Measurements from ENCODE around the gene HBQ1.
"Not testable (repeated sequence)": the region's sequence is repeated elsewhere in the genome, so short reads cannot be mapped to it uniquely, and the experiment has no call there.

The HBQ1 gene

GRCh38 chr16:162271-162991 is 17.8 kb upstream of the HBQ1 start:
- Histone ChIP-seq H3K27ac (ENCODE audit: low read depth, low read length) (no peak overlapping the region), H3K27me3 (ENCODE audit: control insufficient read depth, insufficient read depth, low read length) (peaks cover 50% of the 10 kb centered on the region), H3K36me3 (ENCODE audit: control insufficient read depth, insufficient read depth, low read length) (no peaks in the 10 kb centered on the region), H3K9ac (ENCODE audit: low read depth, low read length) (no peak overlapping the region), H3K4me3 (ENCODE audit: low read depth, low read length) (no peak overlapping the region), H3K9me3 (ENCODE audit: control insufficient read depth, insufficient read depth, low read length) (no peaks in the 10 kb centered on the region), H3K4me1 (ENCODE audit: control insufficient read depth, insufficient read depth, low read length) (peaks cover 11% of the 10 kb centered on the region)

- not testable (repeated sequence) for H3K9ac ChIP-seq (ENCODE audit: low read depth, low read length); H3K27ac ChIP-seq (ENCODE audit: low read depth, low read length); H3K9me3 ChIP-seq (ENCODE audit: control insufficient read depth, insufficient read depth, low read length); H3K36me3 ChIP-seq (ENCODE audit: control insufficient read depth, insufficient read depth, low read length); H3K4me3 ChIP-seq (ENCODE audit: low read depth, low read length)
- H3K27me3 ChIP-seq (ENCODE audit: control insufficient read depth, insufficient read depth, low read length) = peaks cover 57% of the 10 kb centered on the region
- H3K4me1 ChIP-seq (ENCODE audit: control insufficient read depth, insufficient read depth, low read length) = peaks cover 11% of the 10 kb centered on the region
Measured at GRCh38 chr16:163139-163538, 17.1 kb upstream of the HBQ1 start.

GRCh38 chr16:163696-164095 is 16.6 kb upstream of the HBQ1 start:
- H3K9me3 ChIP-seq (ENCODE audit: control insufficient read depth, insufficient read depth, low read length); H3K27ac ChIP-seq (ENCODE audit: low read depth, low read length); H3K36me3 ChIP-seq (ENCODE audit: control insufficient read depth, insufficient read depth, low read length); H3K4me3 ChIP-seq (ENCODE audit: low read depth, low read length); H3K9ac ChIP-seq (ENCODE audit: low read depth, low read length): not testable (repeated sequence)
- Histone ChIP-seq H3K27me3 (ENCODE audit: control insufficient read depth, insufficient read depth, low read length) (peaks cover 60% of the 10 kb centered on the region), H3K4me1 (ENCODE audit: control insufficient read depth, insufficient read depth, low read length) (peaks cover 11% of the 10 kb centered on the region)

GRCh38 chr16:164134-164823 is 16.0 kb upstream of the HBQ1 start:
- peaks cover 62% of the 10 kb centered on the region for H3K27me3 ChIP-seq (ENCODE audit: control insufficient read depth, insufficient read depth, low read length)
- H3K4me3 ChIP-seq (ENCODE audit: low read depth, low read length); H3K27ac ChIP-seq (ENCODE audit: low read depth, low read length); H3K9me3 ChIP-seq (ENCODE audit: control insufficient read depth, insufficient read depth, low read length); H3K36me3 ChIP-seq (ENCODE audit: control insufficient read depth, insufficient read depth, low read length); H3K9ac ChIP-seq (ENCODE audit: low read depth, low read length): not testable (repeated sequence)
- H3K4me1 ChIP-seq (ENCODE audit: control insufficient read depth, insufficient read depth, low read length) = peaks cover 11% of the 10 kb centered on the region

GRCh38 chr16:164827-165538 is 15.3 kb upstream of the HBQ1 start:
- Histone ChIP-seq H3K9me3 (ENCODE audit: control insufficient read depth, insufficient read depth, low read length) (no peaks in the 10 kb centered on the region), H3K27me3 (ENCODE audit: control insufficient read depth, insufficient read depth, low read length) (peaks cover 64% of the 10 kb centered on the region), H3K9ac (ENCODE audit: low read depth, low read length) (no peak overlapping the region), H3K4me1 (ENCODE audit: control insufficient read depth, insufficient read depth, low read length) (peaks cover 15% of the 10 kb centered on the region), H3K4me3 (ENCODE audit: low read depth, low read length) (peak overlapping the region; percentile 51), H3K27ac (ENCODE audit: low read depth, low read length) (no peak overlapping the region), H3K36me3 (ENCODE audit: control insufficient read depth, insufficient read depth, low read length) (no peaks in the 10 kb centered on the region)

GRCh38 chr16:165539-166374 is 14.5 kb upstream of the HBQ1 start, which contains the start of gene HBM:
TSS of gene HBM (plus strand) at chr16:165978. CDS start at chr16:165998, 20 bp downstream.
- Histone ChIP-seq H3K9me3 (ENCODE audit: control insufficient read depth, insufficient read depth, low read length) (no peaks in the 10 kb centered on the region), H3K36me3 (ENCODE audit: control insufficient read depth, insufficient read depth, low read length) (no peaks in the 10 kb centered on the region), H3K4me3 (ENCODE audit: low read depth, low read length) (peak within 1 kb of the TSS; percentile 51), H3K27me3 (ENCODE audit: control insufficient read depth, insufficient read depth, low read length) (peaks cover 70% of the 10 kb centered on the region), H3K27ac (ENCODE audit: low read depth, low read length) (no peak within 1 kb of the TSS), H3K9ac (ENCODE audit: low read depth, low read length) (no peak within 1 kb of the TSS), H3K4me1 (ENCODE audit: control insufficient read depth, insufficient read depth, low read length) (peaks cover 15% of the 10 kb centered on the region)

- H3K4me3 ChIP-seq (ENCODE audit: low read depth, low read length) = peak overlapping the region; percentile 51; the same call in 1 of the 2 replicates
- H3K9me3 ChIP-seq (ENCODE audit: control insufficient read depth, insufficient read depth, low read length) = no peaks in the 10 kb centered on the region
- H3K4me1 ChIP-seq (ENCODE audit: control insufficient read depth, insufficient read depth, low read length) = peaks cover 15% of the 10 kb centered on the region
- H3K27ac ChIP-seq (ENCODE audit: low read depth, low read length) = no peak overlapping the region
- H3K9ac ChIP-seq (ENCODE audit: low read depth, low read length) = no peak overlapping the region
- H3K27me3 ChIP-seq (ENCODE audit: control insufficient read depth, insufficient read depth, low read length) = peaks cover 74% of the 10 kb centered on the region
- no peaks in the 10 kb centered on the region for H3K36me3 ChIP-seq (ENCODE audit: control insufficient read depth, insufficient read depth, low read length)
Measured at GRCh38 chr16:166375-167121, 13.7 kb upstream of the HBQ1 start.

- peaks cover 80% of the 10 kb centered on the region for H3K27me3 ChIP-seq (ENCODE audit: control insufficient read depth, insufficient read depth, low read length)
- no peak overlapping the region for H3K9ac ChIP-seq (ENCODE audit: low read depth, low read length)
- peaks cover 15% of the 10 kb centered on the region for H3K4me1 ChIP-seq (ENCODE audit: control insufficient read depth, insufficient read depth, low read length)
- H3K4me3 ChIP-seq (ENCODE audit: low read depth, low read length) = no peak overlapping the region; the same call in 1 of the 2 replicates
- no peak overlapping the region for H3K27ac ChIP-seq (ENCODE audit: low read depth, low read length)
- H3K9me3 ChIP-seq (ENCODE audit: control insufficient read depth, insufficient read depth, low read length) = no peaks in the 10 kb centered on the region
- H3K36me3 ChIP-seq (ENCODE audit: control insufficient read depth, insufficient read depth, low read length) = no peaks in the 10 kb centered on the region
Measured at GRCh38 chr16:167122-167690, 13.1 kb upstream of the HBQ1 start.

- Histone ChIP-seq H3K27ac (ENCODE audit: low read depth, low read length) (no peak overlapping the region), H3K9ac (ENCODE audit: low read depth, low read length) (no peak overlapping the region), H3K27me3 (ENCODE audit: control insufficient read depth, insufficient read depth, low read length) (peaks cover 78% of the 10 kb centered on the region), H3K36me3 (ENCODE audit: control insufficient read depth, insufficient read depth, low read length) (no peaks in the 10 kb centered on the region), H3K4me1 (ENCODE audit: control insufficient read depth, insufficient read depth, low read length) (peaks cover 15% of the 10 kb centered on the region), H3K4me3 (ENCODE audit: low read depth, low read length) (no peak overlapping the region), H3K9me3 (ENCODE audit: control insufficient read depth, insufficient read depth, low read length) (no peaks in the 10 kb centered on the region)
Measured at GRCh38 chr16:168424-168823, 11.8 kb upstream of the HBQ1 start.

GRCh38 chr16:169014-169413 is 11.2 kb upstream of the HBQ1 start:
- no peak overlapping the region for H3K9ac ChIP-seq (ENCODE audit: low read depth, low read length)
- H3K4me1 ChIP-seq (ENCODE audit: control insufficient read depth, insufficient read depth, low read length) = peaks cover 15% of the 10 kb centered on the region
- peaks cover 80% of the 10 kb centered on the region for H3K27me3 ChIP-seq (ENCODE audit: control insufficient read depth, insufficient read depth, low read length)
- H3K27ac ChIP-seq (ENCODE audit: low read depth, low read length) = no peak overlapping the region
- no peaks in the 10 kb centered on the region for H3K36me3 ChIP-seq (ENCODE audit: control insufficient read depth, insufficient read depth, low read length)
- H3K9me3 ChIP-seq (ENCODE audit: control insufficient read depth, insufficient read depth, low read length) = no peaks in the 10 kb centered on the region
- H3K4me3 ChIP-seq (ENCODE audit: low read depth, low read length) = no peak overlapping the region

Measured in HUES48 (cell line).